Esophagus muscularis mucosa (tissue), 3 donors: ENCODE measurements around the gene DEPDC1B.

ENCODE experiments used
- EP300 ChIP-seq: sonication (generic); formaldehyde crosslinking; IDR thresholded peaks from one replicate; pipeline ENCODE4 v1.6.1; 2017; ENCODE audit warnings: antibody characterized with exemption
- TF ChIP-seq, protein P1 (sequence below), 3 experiments: fragments of 200-600 bp in 2 of 3; fragments of 450-650 bp in 1 of 3; sonication (generic) in 2 of 3; IDR thresholded peaks; one replicate each; pipeline ENCODE4 v1.5.1; 2017 to 2019; ENCODE audit warnings: antibody characterized with exemption in 3 of 3, mild to moderate bottlenecking in 2 of 3, moderate library complexity in 1 of 3

DNA sequence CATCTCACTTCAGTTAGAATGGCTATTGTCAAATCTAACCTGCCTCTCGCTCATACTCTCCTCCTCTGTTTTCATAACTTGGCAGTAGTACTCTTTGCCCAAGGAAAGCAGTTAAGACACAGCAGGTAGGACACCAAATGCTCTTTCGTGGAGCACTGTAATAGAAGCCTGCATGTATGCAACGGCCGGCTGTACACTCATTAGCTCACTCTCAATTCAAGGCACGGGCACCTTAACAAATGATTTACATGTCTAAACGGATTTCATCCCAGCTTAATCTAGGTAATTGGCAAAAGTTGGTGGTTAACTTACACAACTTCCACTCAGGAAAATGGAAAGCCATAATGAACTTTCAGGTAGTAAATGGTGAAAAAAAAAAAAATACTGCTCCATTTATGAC, 14.9 kb downstream of the DEPDC1B start:
- TF ChIP-seq, protein P1, sequence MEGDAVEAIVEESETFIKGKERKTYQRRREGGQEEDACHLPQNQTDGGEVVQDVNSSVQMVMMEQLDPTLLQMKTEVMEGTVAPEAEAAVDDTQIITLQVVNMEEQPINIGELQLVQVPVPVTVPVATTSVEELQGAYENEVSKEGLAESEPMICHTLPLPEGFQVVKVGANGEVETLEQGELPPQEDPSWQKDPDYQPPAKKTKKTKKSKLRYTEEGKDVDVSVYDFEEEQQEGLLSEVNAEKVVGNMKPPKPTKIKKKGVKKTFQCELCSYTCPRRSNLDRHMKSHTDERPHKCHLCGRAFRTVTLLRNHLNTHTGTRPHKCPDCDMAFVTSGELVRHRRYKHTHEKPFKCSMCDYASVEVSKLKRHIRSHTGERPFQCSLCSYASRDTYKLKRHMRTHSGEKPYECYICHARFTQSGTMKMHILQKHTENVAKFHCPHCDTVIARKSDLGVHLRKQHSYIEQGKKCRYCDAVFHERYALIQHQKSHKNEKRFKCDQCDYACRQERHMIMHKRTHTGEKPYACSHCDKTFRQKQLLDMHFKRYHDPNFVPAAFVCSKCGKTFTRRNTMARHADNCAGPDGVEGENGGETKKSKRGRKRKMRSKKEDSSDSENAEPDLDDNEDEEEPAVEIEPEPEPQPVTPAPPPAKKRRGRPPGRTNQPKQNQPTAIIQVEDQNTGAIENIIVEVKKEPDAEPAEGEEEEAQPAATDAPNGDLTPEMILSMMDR (IDR thresholded peaks at IDR 0.05): no peak
- no peak for TF ChIP-seq EP300
